Cortex of kidney (tissue), 1 donor: ENCODE measurements around the gene HOXD13.

Experiments
- DNase-seq: peaks from one replicate; lab custom pipeline; 2025; lab: John Stamatoyannopoulos, UW

Gene HOXD13

GRCh38 chr2:176121190-176122051 lies 28.9 kb downstream of the HOXD13 start:
- DNase-seq: no peak

- no peak for DNase-seq
Measured at GRCh38 chr2:176122052-176122682, 29.6 kb downstream of the HOXD13 start.

- DNase-seq: no peak
Measured at GRCh38 chr2:176122683-176123410, 30.3 kb downstream of the HOXD13 start, which contains the start of gene HOXD9. Gene HOXD9 (plus strand): TSS chr2:176122719. CDS start chr2:176122769, 50 bp downstream.

- DNase-seq: no peak
Measured at GRCh38 chr2:176123411-176124109, 31.0 kb downstream of the HOXD13 start.

- DNase-seq: no peak
Measured at GRCh38 chr2:176124110-176124946, 31.8 kb downstream of the HOXD13 start.

GRCh38 chr2:176124947-176125771 lies 32.6 kb downstream of the HOXD13 start:
- no peak for DNase-seq

GRCh38 chr2:176125772-176126054 lies 33.2 kb downstream of the HOXD13 start:
- DNase-seq: no peak

DNA sequence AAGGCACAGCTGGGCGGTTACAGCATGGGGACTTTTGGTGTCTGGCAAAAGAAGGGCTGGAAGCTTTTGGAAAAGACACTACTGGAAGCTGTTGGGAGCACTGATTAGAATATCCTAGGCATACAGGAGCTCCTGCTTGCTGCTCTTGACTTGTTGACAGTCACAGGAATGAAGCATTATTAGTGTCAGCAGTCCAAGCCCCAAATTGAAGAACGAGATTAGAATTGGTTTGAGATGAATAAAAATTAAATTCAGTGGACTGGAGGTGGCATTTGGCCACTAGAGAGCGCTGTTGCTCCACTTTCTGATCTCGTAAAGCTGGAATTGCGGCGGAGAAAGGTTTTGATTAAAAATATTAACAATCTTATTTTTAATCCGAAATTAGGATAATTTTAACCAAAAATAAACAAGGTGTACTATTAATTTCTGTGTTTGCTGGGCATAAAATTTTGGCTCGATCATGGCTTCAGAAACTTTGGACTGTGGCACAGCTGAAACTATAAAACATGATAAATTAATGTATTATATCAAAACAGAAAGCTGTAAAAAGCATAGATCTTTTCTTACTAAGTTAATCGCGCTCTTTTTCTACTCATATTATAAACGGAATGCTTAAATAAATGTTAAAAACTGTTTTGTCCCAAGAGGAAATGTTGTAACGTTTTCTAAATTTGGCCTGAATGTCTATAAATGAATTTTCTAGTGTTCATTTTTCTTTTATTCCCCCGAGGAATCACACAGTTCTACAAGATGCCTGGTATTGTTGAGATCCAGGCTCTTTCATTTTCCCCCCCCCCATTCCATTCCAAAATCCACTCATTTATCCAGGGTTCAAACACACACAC lies 34.6 kb downstream of the HOXD13 start:
- DNase-seq: no peak

GRCh38 chr2:176127774-176128072 lies 35.2 kb downstream of the HOXD13 start:
- no peak for DNase-seq

- no peak for DNase-seq
Measured at GRCh38 chr2:176128172-176128981, 35.9 kb downstream of the HOXD13 start.

- peak; percentile 47 for DNase-seq
Measured at GRCh38 chr2:176128982-176129796, 36.7 kb downstream of the HOXD13 start, which contains the start of gene HOXD8. Gene HOXD8 (plus strand): TSS chr2:176129705. CDS start chr2:176130367, 662 bp downstream.

DNA sequence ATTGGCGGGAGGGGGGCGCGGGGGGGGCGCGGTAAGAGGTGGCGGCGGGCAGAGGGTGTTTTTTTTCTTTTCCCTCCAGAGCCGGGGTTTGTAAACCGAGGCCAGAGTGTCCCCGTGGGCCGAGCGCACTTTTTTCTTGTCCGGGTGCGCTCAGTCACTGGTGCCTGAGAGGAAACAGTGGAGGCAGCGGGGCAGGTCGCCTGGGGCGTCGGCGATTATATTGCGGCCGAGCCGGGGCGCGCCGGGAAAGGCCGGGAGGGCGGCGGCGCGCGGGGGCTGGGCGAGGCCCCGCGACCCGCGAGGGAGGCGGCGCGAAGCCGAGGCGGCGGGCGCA lies 37.3 kb downstream of the HOXD13 start:
- DNase-seq: no peak

GRCh38 chr2:176130147-176130956 lies 37.8 kb downstream of the HOXD13 start:
- DNase-seq: no peak

- no peak for DNase-seq
Measured at GRCh38 chr2:176130957-176131847, 38.7 kb downstream of the HOXD13 start.

- DNase-seq: no peak
Measured at GRCh38 chr2:176131848-176132158, 39.3 kb downstream of the HOXD13 start.
